Neural progenitor cell (in vitro differentiated cells): ENCODE results near the gene LAMP1. TPM values are rescaled to one million over a fixed set of nuclear protein-coding genes. Genes with fewer than 3 reads are reported as not detected.

Source experiments
- DNase-seq: peaks from one replicate; pipeline ENCODE4 v3.0.0-alpha.2; 2016; ENCODE audit warnings: low spot score
- H2AFZ ChIP-seq: fragments of 200-600 bp; sonication (generic); replicated peaks from 2 replicates; pipeline ENCODE4 v1.6.1; 2016; ENCODE audit warnings: antibody characterized with exemption
- H3F3A ChIP-seq: fragments of 200-600 bp; sonication (generic); 2 replicates; pipeline ENCODE4 v1.6.1; 2016; ENCODE audit warnings: antibody characterized with exemption, low read depth
- H3K27ac ChIP-seq: fragments of 200-600 bp; sonication (generic); 2 replicates; pipeline ENCODE4 v1.5.1; 2016; ENCODE audit warnings: mild to moderate bottlenecking
- H3K27me3 ChIP-seq: fragments of 200-600 bp; sonication (generic); 2 replicates; pipeline ENCODE4 v1.6.1; 2016; ENCODE audit warnings: mild to moderate bottlenecking, moderate library complexity
- H3K36me3 ChIP-seq: fragments of 200-600 bp; sonication (generic); 2 replicates; pipeline ENCODE4 v1.5.1; 2016
- H3K4me1 ChIP-seq: fragments of 200-600 bp; sonication (generic); 2 replicates; pipeline ENCODE4 v1.6.1; 2016; ENCODE audit warnings: mixed run types
- H3K4me2 ChIP-seq: fragments of 200-600 bp; sonication (generic); 2 replicates; pipeline ENCODE4 v1.6.1; 2016
- H3K4me3 ChIP-seq: fragments of 200-600 bp; sonication (generic); 2 replicates; pipeline ENCODE4 v1.5.1; 2016
- H3K79me2 ChIP-seq: fragments of 200-600 bp; sonication (generic); 2 replicates; pipeline ENCODE4 v1.6.1; 2016; ENCODE audit warnings: low read depth
- H3K9ac ChIP-seq: fragments of 200-600 bp; sonication (generic); 2 replicates; pipeline ENCODE4 v1.6.1; 2016
- H3K9me3 ChIP-seq: fragments of 200-600 bp; sonication (generic); 2 replicates; pipeline ENCODE4 v1.5.1; 2016; ENCODE audit warnings: low read depth
- H4K20me1 ChIP-seq: fragments of 200-600 bp; sonication (generic); 2 replicates; pipeline ENCODE4 v1.6.1; 2016; ENCODE audit warnings: low read depth
- H3K27ac Mint-ChIP-seq: 3 replicates; pipeline ENCODE4 v1.8.0; 2021; ENCODE audit warnings: mixed read lengths
- H3K27me3 Mint-ChIP-seq: 2 replicates; pipeline ENCODE4 v1.8.0; 2022; ENCODE audit warnings: low read depth, mild to moderate bottlenecking, inconsistent platforms, moderate library complexity, mixed read lengths; ENCODE audit not compliant: insufficient read depth
- H3K36me3 Mint-ChIP-seq: 3 replicates; pipeline ENCODE4 v1.8.0; 2021; ENCODE audit warnings: mixed read lengths
- H3K4me1 Mint-ChIP-seq: 3 replicates; pipeline ENCODE4 v1.8.0; 2021; ENCODE audit warnings: mixed read lengths
- H3K4me3 Mint-ChIP-seq: 3 replicates; pipeline ENCODE4 v1.8.0; 2021; ENCODE audit warnings: mild to moderate bottlenecking, moderate library complexity, mixed read lengths
- H3K9me3 Mint-ChIP-seq: 3 replicates; pipeline ENCODE4 v1.8.0; 2020; ENCODE audit warnings: mixed read lengths
- EZH2 ChIP-seq: fragments of 200-600 bp; sonication (generic); IDR thresholded peaks from 2 replicates; pipeline ENCODE4 v1.6.1; 2017; ENCODE audit warnings: antibody characterized with exemption, mild to moderate bottlenecking, moderate library complexity
- EZH2phosphoT487 ChIP-seq: fragments of 200-600 bp; sonication (generic); IDR thresholded peaks from 2 replicates; pipeline ENCODE4 v1.6.1; 2017; ENCODE audit warnings: antibody characterized with exemption
- total RNA-seq: library from RNA; depleted of rRNA; stranded (reverse); fragments of >200 nt; gene quantifications from 2 replicates; pipeline ENCODE4 v1.2.3, GENCODE V29; 2015; ENCODE audit warnings: low replicate concordance
- TF ChIP-seq, protein P1 (sequence below): fragments of 200-600 bp; sonication (generic); IDR thresholded peaks from 2 replicates; pipeline ENCODE4 v1.5.1; 2017; ENCODE audit warnings: antibody characterized with exemption, mild to moderate bottlenecking

LAMP1 gene
- total RNA-seq, 1 donor from 2014 or later, result 49.7 TPM

DNA sequence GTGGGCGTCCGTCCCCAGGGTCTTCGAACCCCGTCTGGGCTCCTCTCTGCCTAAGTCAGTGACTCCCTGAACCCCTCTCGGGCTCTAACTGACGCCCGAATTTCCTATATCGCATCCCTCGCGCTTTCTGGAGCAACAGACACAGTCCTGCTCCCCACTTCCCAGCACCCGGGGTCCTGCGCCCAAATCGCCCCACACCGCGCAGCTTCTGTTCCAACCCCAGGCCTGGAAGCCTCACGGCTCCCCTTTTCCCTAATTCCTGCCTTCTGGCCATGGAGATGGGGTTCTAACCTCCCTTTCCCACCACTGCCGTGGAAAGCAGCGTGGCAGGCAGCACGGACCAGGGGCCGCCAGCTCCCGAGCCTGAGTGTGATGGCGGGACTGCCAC is 68.5 kb downstream of the LAMP1 start:
- H3K27me3 Mint-ChIP-seq, result peaks cover 6% of the 10 kb centered on the region
- TF ChIP-seq EZH2phosphoT487 (no peak), EZH2 (no peak)
- TF ChIP-seq, protein P1, sequence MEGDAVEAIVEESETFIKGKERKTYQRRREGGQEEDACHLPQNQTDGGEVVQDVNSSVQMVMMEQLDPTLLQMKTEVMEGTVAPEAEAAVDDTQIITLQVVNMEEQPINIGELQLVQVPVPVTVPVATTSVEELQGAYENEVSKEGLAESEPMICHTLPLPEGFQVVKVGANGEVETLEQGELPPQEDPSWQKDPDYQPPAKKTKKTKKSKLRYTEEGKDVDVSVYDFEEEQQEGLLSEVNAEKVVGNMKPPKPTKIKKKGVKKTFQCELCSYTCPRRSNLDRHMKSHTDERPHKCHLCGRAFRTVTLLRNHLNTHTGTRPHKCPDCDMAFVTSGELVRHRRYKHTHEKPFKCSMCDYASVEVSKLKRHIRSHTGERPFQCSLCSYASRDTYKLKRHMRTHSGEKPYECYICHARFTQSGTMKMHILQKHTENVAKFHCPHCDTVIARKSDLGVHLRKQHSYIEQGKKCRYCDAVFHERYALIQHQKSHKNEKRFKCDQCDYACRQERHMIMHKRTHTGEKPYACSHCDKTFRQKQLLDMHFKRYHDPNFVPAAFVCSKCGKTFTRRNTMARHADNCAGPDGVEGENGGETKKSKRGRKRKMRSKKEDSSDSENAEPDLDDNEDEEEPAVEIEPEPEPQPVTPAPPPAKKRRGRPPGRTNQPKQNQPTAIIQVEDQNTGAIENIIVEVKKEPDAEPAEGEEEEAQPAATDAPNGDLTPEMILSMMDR, result no peak

DNA sequence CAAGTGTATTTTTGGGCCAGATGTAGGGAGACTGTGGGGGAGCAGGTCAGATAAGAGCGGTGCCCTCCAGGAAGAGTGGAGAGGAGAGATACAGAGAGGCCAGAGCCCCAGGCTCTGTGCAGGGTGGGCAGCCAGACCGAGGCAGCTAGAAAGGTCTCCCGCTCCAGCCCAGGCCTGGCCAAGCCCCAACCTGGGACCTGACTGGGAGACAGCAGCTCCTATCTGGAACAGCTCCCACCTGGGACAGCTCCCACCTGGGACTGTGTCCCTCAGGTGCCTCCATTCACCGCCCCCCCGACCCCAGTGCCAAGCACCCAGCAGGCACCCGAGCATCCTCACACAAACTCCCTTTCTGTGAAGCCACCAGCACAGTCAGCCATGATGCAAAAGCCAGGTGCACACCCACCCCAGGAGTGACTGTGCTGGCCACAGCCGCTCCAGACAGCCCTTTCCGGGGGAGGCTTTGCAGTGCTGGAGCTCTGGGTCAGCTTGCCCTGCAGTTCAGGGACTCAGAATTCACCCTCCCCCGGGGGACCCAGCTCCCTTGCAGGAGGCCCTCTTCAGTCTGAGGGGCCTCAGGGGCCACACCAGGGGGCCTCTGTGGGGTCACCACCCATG is 69.0 kb downstream of the LAMP1 start:
- DNase-seq, result no peak
- Histone ChIP-seq H3K27ac (no peak overlapping the region), H3K36me3 (no peaks in the 10 kb centered on the region), H3K4me2 (no peak overlapping the region), H3K4me1 (peaks cover 6% of the 10 kb centered on the region), H3K9me3 (no peaks in the 10 kb centered on the region), H2AFZ (no peak overlapping the region), H4K20me1 (peaks cover 12% of the 10 kb centered on the region), H3K9ac (no peak overlapping the region), H3K79me2 (peaks cover 26% of the 10 kb centered on the region), H3F3A (no peaks in the 10 kb centered on the region), H3K27me3 (no peaks in the 10 kb centered on the region), H3K4me3 (no peak overlapping the region)
- peaks cover 6% of the 10 kb centered on the region for H3K27me3 Mint-ChIP-seq
- peak overlapping the region; percentile 79 for H3K27ac Mint-ChIP-seq
- peaks cover 12% of the 10 kb centered on the region for H3K4me1 Mint-ChIP-seq
- H3K4me3 Mint-ChIP-seq, result peak overlapping the region; percentile 75
- H3K36me3 Mint-ChIP-seq, result no peaks in the 10 kb centered on the region
- H3K9me3 Mint-ChIP-seq, result no peaks in the 10 kb centered on the region
- no peak for TF ChIP-seq EZH2phosphoT487
- TF ChIP-seq EZH2, result no peak
- TF ChIP-seq, protein P1, result no peak

More for the DNA sequence above, 68.5 kb downstream of the LAMP1 start:
- Histone ChIP-seq H3K9ac (no peak overlapping the region), H3K4me3 (no peak overlapping the region), H4K20me1 (peaks cover 12% of the 10 kb centered on the region), H3K4me2 (no peak overlapping the region), H3K27me3 (no peaks in the 10 kb centered on the region), H2AFZ (no peak overlapping the region), H3K9me3 (no peaks in the 10 kb centered on the region), H3K79me2 (peaks cover 27% of the 10 kb centered on the region), H3F3A (no peaks in the 10 kb centered on the region), H3K27ac (no peak overlapping the region), H3K4me1 (peaks cover 6% of the 10 kb centered on the region), H3K36me3 (no peaks in the 10 kb centered on the region)
- H3K27ac Mint-ChIP-seq, result peak overlapping the region; percentile 79
- no peaks in the 10 kb centered on the region for H3K9me3 Mint-ChIP-seq
- H3K4me1 Mint-ChIP-seq, result peaks cover 12% of the 10 kb centered on the region
- H3K36me3 Mint-ChIP-seq, result no peaks in the 10 kb centered on the region
- peak overlapping the region; percentile 75 for H3K4me3 Mint-ChIP-seq
- DNase-seq, result no peak

- TF ChIP-seq, protein P1, result no peak
- TF ChIP-seq EZH2, result no peak
- no peak for TF ChIP-seq EZH2phosphoT487
- Histone ChIP-seq H3K9ac (no peak overlapping the region), H3K79me2 (peaks cover 16% of the 10 kb centered on the region), H3K4me2 (no peak overlapping the region), H3K4me3 (no peak overlapping the region), H2AFZ (no peak overlapping the region), H3K27me3 (no peaks in the 10 kb centered on the region), H3K9me3 (no peaks in the 10 kb centered on the region), H3F3A (no peaks in the 10 kb centered on the region), H3K4me1 (peaks cover 6% of the 10 kb centered on the region), H4K20me1 (peaks cover 9% of the 10 kb centered on the region), H3K27ac (no peak overlapping the region), H3K36me3 (no peaks in the 10 kb centered on the region)
- Mint-ChIP-seq H3K27ac (no peak overlapping the region), H3K4me1 (peaks cover 12% of the 10 kb centered on the region), H3K9me3 (peaks cover 2% of the 10 kb centered on the region), H3K27me3 (peaks cover 6% of the 10 kb centered on the region), H3K4me3 (no peak overlapping the region), H3K36me3 (no peaks in the 10 kb centered on the region)
- no peak for DNase-seq
These were observed 70.1 kb downstream of the LAMP1 start for GRCh38 chr13:113367020-113367560.
